Uterus (tissue), 2 donors: ENCODE data around the gene MXRA7.

ENCODE experiments used
- POLR2A ChIP-seq, 2 donors: fragments of 450-650 bp; IDR thresholded peaks; one replicate each; pipeline ENCODE4 v1.6.1; 2016; ENCODE audit warnings: antibody characterized with exemption in 2 of 2, mild to moderate bottlenecking in 1 of 2, moderate library complexity in 1 of 2
- TF ChIP-seq, protein P1 (sequence below), 4 experiments: fragments of 200-600 bp in 2 of 4; fragments of 450-650 bp in 2 of 4; sonication (generic) in 2 of 4; IDR thresholded peaks; one replicate each; pipeline ENCODE4 v1.5.1; 2016 to 2019; ENCODE audit warnings: antibody characterized with exemption in 4 of 4, mild to moderate bottlenecking in 2 of 4, moderate library complexity in 1 of 4

DNA sequence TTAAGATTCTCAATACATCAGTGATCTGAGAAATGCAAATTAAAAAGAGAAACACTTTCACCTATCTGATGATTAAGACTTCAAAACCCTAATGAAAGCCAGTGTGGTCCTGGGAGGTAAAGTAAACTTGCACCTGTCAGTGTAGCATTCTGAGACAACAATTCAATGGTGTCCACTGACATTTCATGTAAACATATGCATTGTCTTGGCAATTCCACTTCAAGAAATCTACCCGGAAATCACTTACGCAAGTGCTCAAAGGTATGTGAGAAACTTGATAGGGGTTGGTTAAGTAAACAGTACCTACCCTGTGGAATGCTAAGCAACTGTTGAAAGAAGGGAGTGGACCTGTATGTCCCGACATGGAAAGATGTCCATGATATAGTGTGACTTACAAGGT, 69.3 kb downstream of the MXRA7 start:
- TF ChIP-seq, protein P1, sequence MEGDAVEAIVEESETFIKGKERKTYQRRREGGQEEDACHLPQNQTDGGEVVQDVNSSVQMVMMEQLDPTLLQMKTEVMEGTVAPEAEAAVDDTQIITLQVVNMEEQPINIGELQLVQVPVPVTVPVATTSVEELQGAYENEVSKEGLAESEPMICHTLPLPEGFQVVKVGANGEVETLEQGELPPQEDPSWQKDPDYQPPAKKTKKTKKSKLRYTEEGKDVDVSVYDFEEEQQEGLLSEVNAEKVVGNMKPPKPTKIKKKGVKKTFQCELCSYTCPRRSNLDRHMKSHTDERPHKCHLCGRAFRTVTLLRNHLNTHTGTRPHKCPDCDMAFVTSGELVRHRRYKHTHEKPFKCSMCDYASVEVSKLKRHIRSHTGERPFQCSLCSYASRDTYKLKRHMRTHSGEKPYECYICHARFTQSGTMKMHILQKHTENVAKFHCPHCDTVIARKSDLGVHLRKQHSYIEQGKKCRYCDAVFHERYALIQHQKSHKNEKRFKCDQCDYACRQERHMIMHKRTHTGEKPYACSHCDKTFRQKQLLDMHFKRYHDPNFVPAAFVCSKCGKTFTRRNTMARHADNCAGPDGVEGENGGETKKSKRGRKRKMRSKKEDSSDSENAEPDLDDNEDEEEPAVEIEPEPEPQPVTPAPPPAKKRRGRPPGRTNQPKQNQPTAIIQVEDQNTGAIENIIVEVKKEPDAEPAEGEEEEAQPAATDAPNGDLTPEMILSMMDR (IDR thresholded peaks at IDR 0.05) = no peak
- no peak for TF ChIP-seq POLR2A (IDR thresholded peaks at IDR 0.05)
